GM21526 (cell line): ENCODE data around the gene DUS1L.
"Not testable (repeated sequence)": the region's sequence is repeated elsewhere in the genome, so short reads cannot be mapped to it uniquely, and the experiment has no call there.

Experiments
- ATAC-seq: cut with Tn5 transposase; IDR thresholded peaks from one replicate; pipeline ENCODE4 v1.9.1; 2021; ENCODE audit warnings: moderate library complexity; ENCODE audit not compliant: unreplicated experiment, low FRiP score

Gene DUS1L

DNA sequence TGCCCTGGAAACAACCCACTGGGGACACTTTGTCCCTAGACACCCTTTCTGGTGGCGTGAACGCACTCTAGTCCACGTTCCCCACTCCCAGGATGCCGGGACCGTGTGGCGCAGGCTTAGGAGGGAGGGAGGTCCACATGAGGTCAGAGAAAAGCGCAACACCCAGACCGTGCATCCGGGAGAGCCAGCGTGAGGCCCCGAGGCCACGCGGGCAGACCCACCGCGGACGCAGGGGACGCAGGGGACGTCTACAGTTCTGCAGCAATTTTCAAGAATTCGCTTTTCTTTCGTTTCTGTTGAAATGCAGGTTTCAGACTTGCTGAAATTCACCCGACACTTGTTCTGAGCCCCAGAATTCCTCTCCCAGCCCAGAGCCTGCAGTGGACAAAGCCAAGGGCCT, 18.7 kb downstream of the DUS1L start:
- no peak for ATAC-seq

DNA sequence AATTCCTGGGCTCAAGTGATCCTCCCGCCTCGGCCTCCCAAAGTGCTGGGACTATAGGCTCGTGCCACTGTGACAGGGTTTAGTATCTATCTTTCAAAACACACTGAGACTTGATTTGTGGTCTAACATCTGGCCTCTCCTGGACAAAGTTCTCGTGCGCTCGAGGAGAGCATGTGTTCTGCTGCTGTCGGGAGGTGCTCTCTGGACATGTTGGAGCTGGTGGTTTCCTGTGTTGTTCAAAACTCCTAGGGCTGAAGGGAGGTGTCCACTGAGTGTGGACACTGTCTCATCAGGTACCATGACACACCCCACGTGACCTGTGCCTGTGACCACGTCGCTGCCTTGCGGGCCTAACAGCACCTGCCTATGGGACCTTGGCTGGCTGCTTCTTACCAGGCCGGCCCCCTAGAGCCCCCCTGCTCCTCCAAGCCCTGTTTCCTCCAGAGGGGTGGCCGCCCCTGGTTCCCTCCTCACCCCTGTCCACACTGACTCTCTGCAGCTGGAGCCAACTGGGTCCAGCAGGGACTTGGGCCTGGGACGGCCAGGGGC, 19.6 kb downstream of the DUS1L start:
- ATAC-seq: no peak

DNA sequence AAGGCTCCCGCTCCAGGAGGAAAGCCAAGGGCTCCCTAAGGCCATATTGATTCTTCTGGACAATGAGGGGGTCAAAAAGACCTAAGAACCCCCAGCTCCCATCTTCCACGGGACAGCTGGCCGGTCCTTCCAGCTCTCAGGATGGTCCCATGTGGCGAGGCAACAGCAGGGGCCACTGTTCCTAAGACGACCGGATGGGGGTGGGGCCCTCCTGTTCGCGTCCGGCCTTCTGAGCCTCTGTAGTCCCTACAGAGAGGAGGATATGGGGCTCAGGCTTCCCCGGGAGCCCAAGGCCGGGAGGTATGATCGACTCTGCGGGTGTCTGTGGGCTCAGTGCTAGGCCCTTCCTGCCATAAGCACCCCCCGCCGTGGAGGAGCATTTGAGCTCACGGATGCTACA, 22.1 kb downstream of the DUS1L start:
- ATAC-seq: no peak

DNA sequence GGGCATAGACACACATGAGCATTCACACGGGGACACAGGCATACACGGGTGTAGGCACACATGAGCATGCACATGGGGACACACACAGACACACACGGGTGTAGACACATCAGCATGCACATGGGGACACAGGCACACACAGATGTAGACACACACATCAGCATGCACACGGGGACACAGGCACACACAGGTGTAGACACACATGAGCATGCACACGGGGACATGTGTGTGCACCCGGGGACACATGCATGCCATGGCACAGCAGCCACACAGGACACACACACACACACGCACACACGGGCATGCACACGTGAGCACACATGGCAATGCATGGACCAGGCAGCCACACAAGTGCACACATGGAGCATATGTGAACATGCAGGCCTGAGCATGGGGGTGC, 23.0 kb downstream of the DUS1L start:
- ATAC-seq: no peak

DNA sequence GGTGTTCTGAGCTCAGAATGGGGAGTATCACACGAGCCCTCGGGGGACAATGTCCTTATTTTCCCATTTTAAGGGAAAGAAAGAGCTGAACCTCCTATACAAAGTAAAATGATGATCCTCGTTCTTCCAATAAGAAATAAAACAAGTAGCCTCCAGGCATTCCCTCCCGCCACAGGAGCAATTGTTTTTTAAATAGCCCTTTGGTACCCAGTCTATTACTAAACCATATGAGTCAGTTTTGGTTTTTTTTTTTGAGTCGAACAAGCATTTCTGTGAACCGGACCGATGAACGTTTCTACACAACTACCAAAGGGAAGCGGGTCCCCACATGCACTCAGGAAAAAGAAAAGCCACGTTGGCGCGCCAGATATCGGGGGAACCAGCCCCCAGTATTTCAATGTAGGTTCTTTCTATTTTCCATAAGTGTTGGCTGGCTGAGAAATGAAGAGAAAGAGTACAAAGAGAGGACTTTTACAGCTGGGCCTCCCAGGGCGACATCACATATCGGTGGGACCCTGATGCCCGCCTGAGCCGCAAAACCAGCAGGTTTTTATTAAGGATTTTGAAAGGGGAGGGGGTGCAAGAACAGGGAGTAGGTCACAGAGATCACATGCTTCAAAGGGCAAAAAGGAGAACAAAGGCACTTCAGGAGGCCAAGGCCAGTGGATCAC, 24.3 kb downstream of the DUS1L start:
- no peak for ATAC-seq

DNA sequence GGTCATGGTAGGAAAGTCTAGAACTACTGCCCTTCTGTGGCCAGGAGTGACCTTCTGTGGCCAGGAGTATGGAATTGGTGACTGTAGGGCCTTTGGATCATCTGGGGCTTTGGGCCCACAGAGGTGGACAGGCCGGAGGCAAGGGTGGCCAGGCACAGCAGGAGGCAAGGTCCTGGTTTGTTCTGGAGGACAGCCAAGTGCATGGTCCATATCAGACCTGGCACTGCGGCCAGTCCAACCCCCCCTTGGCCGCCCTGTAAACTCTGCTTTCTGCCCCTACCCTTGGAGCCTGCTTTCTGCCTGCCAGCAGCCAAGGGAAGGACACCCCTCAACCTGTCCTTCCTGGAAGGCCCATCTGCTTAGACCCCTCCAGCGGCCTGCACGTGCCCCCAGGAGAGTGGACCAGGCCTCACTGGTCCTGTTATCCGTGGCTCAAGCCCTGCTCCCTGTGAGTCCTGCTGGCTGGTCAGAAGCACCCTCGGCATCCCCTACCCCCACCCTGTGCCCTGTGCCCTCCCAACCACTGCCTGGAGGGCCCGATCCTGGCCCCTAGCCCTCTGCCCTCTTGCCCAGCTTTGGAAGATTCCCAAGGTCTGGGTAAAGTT, 25.8 kb downstream of the DUS1L start:
- no peak for ATAC-seq

DNA sequence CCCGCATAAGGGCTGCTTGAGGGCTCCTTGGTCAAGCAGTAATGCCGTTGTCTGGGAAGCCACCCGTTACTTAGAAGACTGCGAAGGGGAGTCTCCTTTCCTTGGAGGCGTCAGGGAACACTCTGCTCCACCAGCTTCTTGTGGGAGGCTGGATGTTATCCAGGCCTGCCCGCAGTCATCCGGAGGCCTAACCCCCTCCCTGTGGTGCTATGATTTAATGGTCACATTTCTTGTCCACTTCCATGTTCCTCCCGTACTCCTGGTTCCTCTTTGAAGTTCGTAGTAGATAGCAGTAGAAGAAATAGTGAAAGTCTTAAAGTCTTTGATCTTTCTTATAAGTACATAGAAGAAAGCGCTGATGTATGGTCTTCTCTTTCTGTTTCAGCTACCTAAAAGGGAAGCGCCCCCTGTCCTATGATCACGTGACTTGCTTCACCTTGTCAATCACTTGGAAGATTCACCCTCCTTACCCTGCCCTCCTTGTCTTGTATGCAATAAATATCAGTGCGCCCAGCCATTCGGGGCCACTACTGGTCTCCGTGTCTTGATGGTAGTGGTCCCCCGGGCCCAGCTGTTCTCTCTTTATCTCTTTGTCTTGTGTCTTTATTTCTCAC, 26.7 kb downstream of the DUS1L start:
- ATAC-seq: not testable (repeated sequence)

DNA sequence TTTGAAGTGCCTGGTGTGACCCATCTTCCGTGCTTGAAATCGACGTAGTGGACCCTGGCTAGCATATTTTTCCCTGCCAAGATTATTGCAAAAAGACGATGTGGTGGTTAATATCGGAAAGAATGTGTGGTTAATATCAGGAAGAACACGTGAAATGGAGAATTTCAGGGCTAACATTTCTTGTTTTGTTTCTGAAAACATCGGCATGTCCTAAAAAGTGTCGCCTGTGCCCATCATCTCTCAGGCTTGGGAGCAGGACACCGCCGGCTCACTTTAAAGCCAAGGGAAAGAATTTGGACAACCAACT, 27.8 kb downstream of the DUS1L start:
- ATAC-seq: no peak

DNA sequence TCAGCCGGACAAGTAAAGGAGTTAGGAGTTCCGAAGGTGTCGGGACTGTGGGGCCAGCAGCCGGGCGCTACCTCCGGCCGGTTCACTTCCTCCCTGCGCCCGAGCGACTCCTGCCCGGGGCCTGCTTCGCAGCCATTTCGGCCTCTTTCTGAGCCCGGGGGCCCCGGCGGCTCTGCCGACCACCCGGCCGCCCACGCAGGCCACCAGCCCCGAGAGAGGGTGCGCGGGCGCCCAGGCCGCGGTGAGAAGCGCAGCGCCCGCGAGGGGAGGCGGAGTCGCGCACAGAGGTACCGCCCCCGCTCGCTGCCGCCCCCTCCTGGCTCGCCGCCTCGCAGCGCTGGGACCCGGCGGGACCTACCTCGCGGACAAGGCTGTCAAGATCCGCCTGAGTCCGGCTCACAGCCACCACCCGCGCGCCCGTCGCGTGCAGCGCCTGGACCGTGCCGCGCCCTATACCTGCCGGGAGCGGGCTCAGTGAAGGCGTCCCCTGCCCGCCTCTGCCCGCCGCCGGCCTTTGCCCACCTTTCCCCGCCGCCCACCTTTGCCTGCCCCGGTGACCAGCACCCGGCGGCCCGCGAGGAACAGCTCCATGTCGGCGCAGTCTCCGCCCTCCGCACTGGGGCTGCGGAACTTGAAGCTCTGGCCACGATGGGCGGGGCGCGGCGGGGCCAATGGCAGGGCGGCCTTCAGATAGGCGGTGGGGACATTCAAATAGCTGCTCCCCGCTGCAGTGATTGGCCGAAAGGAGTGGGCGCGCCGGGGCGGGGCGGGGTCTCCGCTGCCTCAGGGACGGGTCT, 28.3 kb downstream of the DUS1L start, which contains the start of gene DCXR:
DCXR (minus strand) TSS at position 606 of the 797 bp plus-strand sequence; CDS start at position 591, 15 bp downstream.
- peak; percentile 79 for ATAC-seq

DNA sequence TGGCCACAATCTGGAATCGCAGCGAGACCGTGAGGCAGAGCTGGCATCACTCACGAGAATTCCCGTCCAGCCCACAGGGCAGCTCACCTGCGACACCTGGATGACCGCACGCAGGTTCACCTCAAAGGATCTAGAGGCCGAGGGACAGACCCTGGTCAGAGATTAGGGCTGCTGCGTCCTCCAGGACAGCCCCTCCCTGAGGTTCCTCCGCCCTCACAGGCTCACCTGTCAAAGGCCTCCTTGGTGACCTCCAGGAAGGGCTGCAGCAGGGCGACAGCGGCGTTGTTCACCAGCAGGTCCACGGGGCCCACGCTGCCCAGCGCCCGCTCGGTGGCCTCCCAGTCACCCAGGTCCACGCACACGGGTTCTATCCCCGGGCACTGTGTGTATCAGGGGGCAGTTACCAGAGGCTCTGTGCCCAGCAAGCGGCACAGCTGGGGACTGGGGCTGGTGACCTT, 28.9 kb downstream of the DUS1L start:
- ATAC-seq: no peak

DNA sequence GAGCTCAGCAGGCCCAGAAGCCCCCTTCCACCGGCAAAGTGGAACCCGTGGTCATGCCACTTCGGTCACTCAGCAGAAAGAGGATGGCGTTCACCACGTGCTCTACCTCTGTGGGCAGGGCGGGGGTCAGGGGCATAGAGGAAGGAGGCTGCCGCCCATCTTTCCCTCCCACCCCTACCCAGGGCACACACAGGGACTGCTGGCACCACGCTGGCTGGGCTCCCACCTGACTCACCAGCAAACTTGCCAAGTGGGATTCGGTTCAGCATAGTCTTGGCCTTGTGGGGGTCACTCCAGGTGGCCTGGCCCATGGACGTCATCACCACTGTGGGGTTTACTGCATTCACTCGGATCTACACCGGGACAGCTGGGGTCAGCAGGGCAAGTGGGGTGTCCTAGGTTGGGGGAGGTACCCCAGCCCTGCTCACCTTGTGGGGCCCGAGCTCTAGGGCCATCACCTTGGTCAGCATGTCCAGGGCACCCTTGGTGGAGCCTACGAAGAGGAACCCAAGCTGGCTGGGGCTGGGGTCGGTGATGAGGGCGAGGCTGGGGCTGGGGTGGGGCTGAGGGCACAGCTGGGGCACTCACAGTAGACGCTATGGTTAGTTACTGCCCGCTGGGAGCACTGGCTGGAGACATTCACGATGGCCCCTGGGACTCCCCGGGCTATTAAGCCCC, 29.5 kb downstream of the DUS1L start:
- ATAC-seq: no peak

DNA sequence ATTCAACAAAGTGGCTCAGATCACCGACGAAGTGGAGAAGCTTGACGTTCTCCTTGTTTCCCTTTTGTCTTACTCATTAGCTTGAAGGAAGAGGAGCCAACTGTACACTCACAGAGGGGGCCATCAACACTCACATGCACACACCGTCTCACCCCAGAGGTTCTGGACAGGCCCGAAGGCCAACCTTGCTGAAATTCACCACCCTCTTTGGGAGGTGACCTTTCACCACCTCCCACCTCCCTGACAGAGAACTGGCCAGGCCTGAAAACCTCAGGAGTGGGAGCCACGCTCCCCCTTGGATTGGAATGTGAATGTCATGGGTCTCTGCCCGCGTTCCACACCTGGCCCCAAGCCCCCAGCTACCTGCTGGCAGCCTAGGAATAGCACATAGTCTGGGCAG, 30.1 kb downstream of the DUS1L start:
- ATAC-seq: no peak

DNA sequence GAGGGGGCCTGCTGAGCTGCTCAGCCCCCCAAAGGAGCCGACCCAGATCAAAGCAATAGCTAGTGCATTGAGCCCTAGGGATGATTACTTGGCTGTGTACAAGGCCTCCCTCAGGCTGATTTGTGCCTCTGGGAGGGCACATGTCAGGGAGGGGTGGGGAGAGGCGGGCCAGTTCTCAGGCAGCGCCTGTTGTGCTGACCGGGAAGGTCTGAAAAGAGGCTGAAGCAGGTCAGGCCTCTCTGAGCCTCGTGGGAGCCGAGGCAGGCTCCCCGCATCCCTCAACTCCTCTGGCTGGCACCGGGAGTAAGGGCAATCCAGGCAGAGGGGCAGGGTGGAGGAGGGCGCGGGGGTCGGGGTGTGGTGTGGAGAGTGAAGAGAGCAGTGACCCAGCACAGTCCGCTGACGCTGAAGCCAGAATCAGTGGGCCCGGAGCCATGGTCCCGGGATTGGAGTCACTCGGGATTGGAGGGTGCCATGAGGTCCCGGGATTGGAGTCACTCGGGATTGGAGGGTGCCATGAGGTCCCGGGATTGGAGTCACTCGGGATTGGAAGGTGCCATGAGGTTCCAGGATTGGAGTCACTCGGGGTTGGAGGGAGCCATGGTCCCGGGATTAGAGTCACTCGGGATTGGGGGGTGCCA, 31.1 kb downstream of the DUS1L start:
- ATAC-seq: no peak

DNA sequence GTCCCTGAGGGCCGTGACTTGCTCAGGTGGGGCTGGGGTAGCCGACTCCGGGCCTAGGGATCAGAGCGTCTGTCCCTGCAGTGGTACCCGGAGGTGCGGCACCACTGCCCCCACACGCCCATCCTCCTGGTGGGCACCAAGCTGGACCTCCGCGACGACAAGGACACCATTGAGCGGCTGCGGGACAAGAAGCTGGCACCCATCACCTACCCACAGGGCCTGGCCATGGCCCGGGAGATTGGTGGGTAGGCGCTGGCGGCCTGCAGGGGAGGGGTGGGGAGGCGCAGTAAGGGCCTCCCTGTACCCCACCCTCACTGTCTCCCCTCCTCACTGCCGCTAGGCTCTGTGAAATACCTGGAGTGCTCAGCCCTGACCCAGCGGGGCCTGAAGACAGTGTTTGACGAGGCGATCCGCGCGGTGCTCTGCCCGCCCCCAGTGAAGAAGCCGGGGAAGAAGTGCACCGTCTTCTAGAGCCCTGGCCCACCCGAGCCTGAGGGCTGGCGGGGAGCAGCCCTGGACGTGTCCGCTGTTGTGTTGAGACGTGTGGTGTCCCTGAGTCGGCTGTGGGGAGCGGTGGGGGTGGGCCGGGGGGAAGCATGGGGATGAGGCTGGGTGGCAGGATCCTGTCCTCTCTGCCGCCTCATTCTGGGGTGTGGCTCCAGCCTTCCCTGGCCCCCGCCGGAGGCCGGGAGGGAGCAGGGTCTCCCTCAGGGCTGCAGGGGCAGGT, 32.1 kb downstream of the DUS1L start:
- ATAC-seq: no peak

DNA sequence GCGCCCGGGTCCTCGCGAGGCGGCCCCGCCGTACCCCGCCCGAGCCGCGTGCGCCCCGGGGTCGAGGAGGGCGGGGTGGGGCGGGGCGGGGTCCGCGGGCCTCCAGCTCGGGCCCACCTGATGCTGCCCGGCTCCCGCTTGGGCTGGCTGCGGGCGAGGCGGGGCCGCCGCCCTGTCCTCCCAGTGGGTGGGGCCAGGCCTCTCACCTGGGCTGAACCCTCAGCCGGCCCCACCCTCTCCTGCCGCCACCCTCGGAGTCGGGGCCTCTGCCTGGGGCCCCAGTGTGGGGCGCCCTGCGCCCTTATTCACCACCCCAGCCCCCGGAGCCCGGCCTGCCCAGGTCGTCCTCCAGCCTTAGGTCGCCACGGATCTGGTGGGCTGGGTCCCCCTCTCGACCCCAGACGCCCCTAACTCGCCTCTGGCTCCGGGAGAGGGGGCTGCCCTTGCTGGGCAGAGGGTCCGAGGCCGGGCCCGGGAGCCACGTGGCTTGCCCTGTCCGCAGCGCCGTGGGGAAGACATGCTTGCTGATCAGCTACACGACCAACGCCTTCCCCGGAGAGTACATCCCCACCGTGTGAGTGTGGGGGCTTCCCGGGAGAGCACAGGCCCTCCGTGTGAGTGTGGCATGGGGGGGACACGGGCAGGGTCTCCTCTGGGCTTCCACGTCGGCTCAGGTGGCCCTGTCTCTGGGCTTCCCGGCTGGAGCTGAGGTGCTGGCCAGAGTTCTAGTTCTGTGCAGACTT, 33.5 kb downstream of the DUS1L start:
- no peak for ATAC-seq

DNA sequence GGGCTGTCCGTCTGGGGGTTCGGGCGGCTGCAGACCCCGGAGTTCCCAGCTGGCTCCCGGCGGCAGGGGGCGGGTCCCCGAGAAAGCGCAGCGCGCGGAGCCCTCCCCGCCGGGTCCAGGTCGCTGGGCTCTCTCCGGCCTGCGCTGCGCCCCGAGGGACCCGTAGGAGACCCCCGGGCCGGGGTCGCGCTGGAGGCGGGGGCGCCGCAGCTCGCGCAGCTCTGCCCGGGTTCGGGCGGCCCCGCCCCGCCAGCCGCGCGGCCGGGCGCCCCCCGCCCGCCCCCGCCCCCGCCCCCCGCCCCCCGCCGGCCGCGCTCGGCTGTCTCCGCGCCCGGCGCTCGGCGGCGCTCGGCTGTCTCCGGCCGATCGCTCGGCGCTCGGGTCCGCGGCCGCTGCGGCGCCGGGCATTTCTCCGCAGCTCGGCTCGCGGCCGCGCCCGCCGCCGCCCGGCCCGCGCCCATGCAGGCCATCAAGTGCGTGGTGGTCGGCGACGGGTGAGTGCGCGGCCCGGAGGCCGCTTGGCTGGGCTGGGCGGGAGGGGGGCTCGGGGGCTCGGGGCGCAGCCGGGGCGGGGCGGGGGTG, 34.2 kb downstream of the DUS1L start, which contains the start of gene RAC3:
RAC3 (plus strand) TSS at position 376 of the 582 bp plus-strand sequence; CDS start at position 460, 84 bp downstream.
- no peak for ATAC-seq

DNA sequence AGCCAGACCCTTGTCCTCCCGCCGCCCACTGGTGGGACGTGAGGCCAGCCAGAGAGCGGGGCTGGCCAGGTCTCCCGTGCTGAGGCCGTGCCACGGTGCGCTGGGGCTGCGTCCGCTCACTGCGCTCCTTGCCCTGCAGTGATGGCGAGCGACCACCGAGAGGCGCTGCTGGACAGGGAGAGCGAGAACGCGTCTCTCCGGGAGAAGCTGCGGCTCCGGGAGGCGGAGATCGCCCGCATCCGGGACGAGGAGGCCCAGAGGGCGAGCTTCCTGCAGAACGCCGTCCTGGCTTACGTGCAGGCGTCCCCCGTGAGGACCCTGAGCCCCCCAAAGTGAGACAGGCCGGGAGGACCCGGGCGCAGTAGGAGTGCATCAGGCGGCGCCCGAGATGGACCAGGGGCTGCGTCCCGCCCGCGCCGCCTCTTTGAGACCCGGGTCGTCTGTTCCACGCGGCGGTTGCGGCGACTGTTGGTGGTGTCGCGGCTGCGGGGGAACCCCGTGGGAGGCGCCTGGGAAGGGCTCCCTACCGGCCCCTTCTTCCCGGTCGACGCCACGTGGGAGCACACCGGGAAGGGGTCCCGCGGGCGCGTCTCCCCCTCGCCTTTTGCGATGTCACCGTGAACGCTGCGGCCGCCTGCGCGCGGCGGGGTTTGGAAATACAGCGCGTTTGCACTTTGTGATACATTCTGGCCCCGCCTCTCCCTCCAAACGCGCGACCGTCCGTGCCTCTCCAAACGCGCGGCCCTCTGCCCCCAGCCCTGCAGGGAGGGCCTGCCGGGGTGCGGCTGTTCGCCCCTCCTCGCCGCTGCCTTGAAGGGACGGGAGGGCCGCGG, 34.9 kb downstream of the DUS1L start:
- ATAC-seq: no peak
